HG03108 (cell line): ENCODE data around the gene SPDEF.

Experiments used
- ATAC-seq: cut with Tn5 transposase; IDR thresholded peaks from one replicate; pipeline ENCODE4 v1.9.1; 2021; ENCODE audit warnings: moderate library complexity; ENCODE audit not compliant: unreplicated experiment

SPDEF gene

DNA sequence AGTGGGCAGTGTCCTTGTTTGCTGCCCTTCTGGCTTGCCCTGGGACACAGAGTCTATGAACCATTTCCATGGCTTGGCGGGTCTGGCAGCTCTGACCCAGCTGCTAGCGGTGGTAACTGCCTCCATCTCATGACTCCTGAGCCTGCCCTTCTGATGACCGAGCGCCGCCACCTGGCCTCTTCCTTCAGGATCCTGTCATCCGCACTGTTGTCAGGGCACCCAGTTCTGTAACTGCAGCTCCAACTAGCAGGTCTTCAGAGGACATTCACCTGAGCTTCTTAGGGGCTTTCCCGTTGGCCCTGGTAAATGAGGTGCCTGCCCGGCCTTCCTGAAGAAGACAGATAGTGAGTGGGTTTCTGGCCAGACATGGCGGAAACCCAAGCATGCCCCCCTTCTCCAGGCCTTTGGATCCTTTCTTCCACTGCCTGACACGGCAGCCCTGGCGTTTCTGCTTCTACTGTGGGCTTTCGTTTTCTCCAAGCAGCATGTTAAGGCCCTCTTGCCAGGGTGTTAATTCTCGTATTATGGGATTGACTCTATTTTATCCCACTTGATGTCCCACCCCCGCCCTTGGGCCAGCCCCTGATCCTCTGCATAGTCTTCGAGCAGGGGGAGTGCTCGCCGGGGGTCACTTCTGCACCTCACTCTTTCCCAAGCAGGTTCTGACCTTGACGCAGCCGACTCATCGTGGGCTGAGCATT lies 65.6 kb downstream of the SPDEF start:
- ATAC-seq, result no peak

DNA sequence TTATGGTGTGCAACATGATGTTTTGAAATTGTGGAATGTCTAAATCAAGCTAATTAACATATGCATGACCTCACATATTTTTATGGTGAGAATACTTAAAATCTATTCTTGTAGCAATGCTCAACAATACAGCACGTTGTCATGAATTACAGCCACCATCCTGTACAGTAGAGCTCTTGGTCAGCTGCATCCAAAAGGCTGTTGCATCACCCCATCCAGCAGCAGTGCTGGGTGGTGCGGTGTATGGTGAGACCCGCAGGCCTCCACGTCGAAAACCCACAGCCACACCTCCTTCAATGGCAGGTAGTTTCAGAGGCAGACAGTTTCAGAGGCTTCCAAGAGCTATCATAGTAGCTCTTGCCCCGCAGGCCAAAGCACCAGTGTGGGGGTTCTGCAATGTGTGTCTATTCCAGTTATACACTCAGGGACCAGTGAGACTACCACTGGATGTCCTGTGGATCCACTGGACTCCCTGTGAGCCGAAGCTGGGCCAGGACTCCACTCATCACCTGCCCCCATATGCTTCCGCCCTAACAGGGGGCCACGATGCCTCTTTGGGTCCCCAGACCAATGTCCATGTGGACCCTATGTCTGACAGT lies 66.8 kb downstream of the SPDEF start:
- ATAC-seq, result no peak
